B cell (primary cell): ENCODE results near the gene PATE4. TPM values are rescaled to one million over a fixed set of nuclear protein-coding genes. Genes with fewer than 3 reads are reported as not detected.
"Not testable (repeated sequence)": the region's sequence is repeated elsewhere in the genome, so short reads cannot be mapped to it uniquely, and the experiment has no call there.

ENCODE experiments used
- ATAC-seq: fragments of 200-7000 bp; cut with Tn5 transposase; one replicate; pipeline ENCODE4 v1.10.0; 2021; ENCODE audit warnings: low read depth, mild to moderate bottlenecking, moderate number of reproducible peaks, moderate library complexity
- CTCF ChIA-PET: fragments of 350-600 bp; sonication (Branson Sonifier 250); formaldehyde crosslinking; loops from one replicate; lab custom pipeline; 2021; ENCODE audit warnings: antibody characterized with exemption, inconsistent platforms; lab: Charles Lee
- POLR2A ChIA-PET: fragments of 350-600 bp; sonication (Branson Sonifier 250); formaldehyde crosslinking; loops from one replicate; lab custom pipeline; 2021; ENCODE audit warnings: antibody characterized with exemption; lab: Charles Lee
- DNase-seq: peaks from one replicate; pipeline ENCODE4 v3.0.0; 2013
- H2AFZ ChIP-seq: 2 replicates; pipeline ENCODE4 v1.6.1; 2012; ENCODE audit warnings: mild to moderate bottlenecking, low read depth, low read length; ENCODE audit not compliant: insufficient read depth, poor library complexity, severe bottlenecking
- H3K27ac ChIP-seq, 2 donors: 1 replicate in 1 of 2; 2 replicates in 1 of 2; pipeline ENCODE4 v1.5.1; 2012 to 2013; ENCODE audit warnings: low read length in 2 of 2, mild to moderate bottlenecking in 2 of 2, moderate library complexity in 1 of 2
- H3K27me3 ChIP-seq, 4 experiments: fragments of 200-600 bp in 1 of 4; sonication (generic) in 1 of 4; replicated peaks in 1 of 4; 1 replicate in 2 of 4; 2 replicates in 2 of 4; pipeline versions ENCODE4 v1.6.1 to v1.7.0; 2013 to 2016; ENCODE audit warnings: low read length in 3 of 4, mild to moderate bottlenecking in 2 of 4, mixed read lengths in 1 of 4, moderate library complexity in 1 of 4; ENCODE audit not compliant: insufficient read depth in 4 of 4, control insufficient read depth in 3 of 4; ENCODE audit errors: control extremely low read depth in 1 of 4
- H3K36me3 ChIP-seq, 2 experiments: replicated peaks in 1 of 2; 1 replicate in 1 of 2; 2 replicates in 1 of 2; pipeline versions ENCODE4 v1.6.1 to v1.7.1; 2013; ENCODE audit warnings: low read length in 1 of 2; ENCODE audit not compliant: insufficient read depth in 2 of 2, control insufficient read depth in 1 of 2; ENCODE audit errors: control extremely low read depth in 1 of 2, extremely low read depth in 1 of 2
- H3K4me1 ChIP-seq, 2 donors: fragments of 200-600 bp in 1 of 2; sonication (generic) in 1 of 2; 1 replicate in 1 of 2; 2 replicates in 1 of 2; pipeline versions ENCODE4 v1.5.1 to v1.6.1; 2013 to 2017; ENCODE audit warnings: low read length in 2 of 2; ENCODE audit not compliant: control insufficient read depth in 2 of 2, insufficient read depth in 2 of 2
- H3K4me2 ChIP-seq: replicated peaks from 2 replicates; pipeline ENCODE3; 2012; ENCODE audit warnings: mild to moderate bottlenecking, low read depth, low read length; ENCODE audit not compliant: poor library complexity, severe bottlenecking
- H3K4me3 ChIP-seq, 5 experiments: fragments of 200-600 bp in 1 of 5; sonication (generic) in 1 of 5; 1 replicate in 3 of 5; 2 replicates in 2 of 5; pipeline versions ENCODE4 v1.5.1 to v1.7.0; 2011 to 2016; ENCODE audit warnings: low read length in 4 of 5, mild to moderate bottlenecking in 4 of 5, low read depth in 2 of 5, control low read depth in 1 of 5, moderate library complexity in 1 of 5; ENCODE audit not compliant: insufficient read depth in 1 of 5; ENCODE audit errors: control extremely low read depth in 1 of 5, extremely low read depth in 1 of 5
- H3K79me2 ChIP-seq: fragments of 200-600 bp; sonication (generic); one replicate; pipeline ENCODE4 v1.6.0; 2016; ENCODE audit warnings: low read length; ENCODE audit not compliant: control insufficient read depth, insufficient read depth
- H3K9ac ChIP-seq: fragments of 200-600 bp; sonication (generic); 2 replicates; pipeline ENCODE4 v1.6.1; 2017; ENCODE audit warnings: mild to moderate bottlenecking, low read length, moderate library complexity
- H3K9me3 ChIP-seq, 3 donors: one replicate each; pipeline versions ENCODE4 v1.6.1 to v1.7.1; 2013; ENCODE audit warnings: low read length in 2 of 3; ENCODE audit not compliant: control insufficient read depth in 2 of 3, insufficient read depth in 1 of 3; ENCODE audit errors: control extremely low read depth in 1 of 3
- H4K20me1 ChIP-seq: 2 replicates; pipeline ENCODE4 v1.6.0; 2012; ENCODE audit warnings: mild to moderate bottlenecking, low read length; ENCODE audit not compliant: insufficient read depth, control insufficient read depth, poor library complexity, severe bottlenecking
- H3K27ac Mint-ChIP-seq: one replicate; pipeline ENCODE4 v1.8.0; 2021; ENCODE audit warnings: mixed read lengths
- H3K27me3 Mint-ChIP-seq: one replicate; pipeline ENCODE4 v1.8.0; 2021; ENCODE audit warnings: mixed read lengths
- H3K4me1 Mint-ChIP-seq: one replicate; pipeline ENCODE4 v1.8.0; 2021; ENCODE audit warnings: mixed read lengths
- H3K4me3 Mint-ChIP-seq: one replicate; pipeline ENCODE4 v1.8.0; 2021; ENCODE audit warnings: mixed read lengths
- H3K9me3 Mint-ChIP-seq: one replicate; pipeline ENCODE4 v1.8.0; 2022; ENCODE audit warnings: mixed read lengths; ENCODE audit not compliant: insufficient read depth
- EZH2 ChIP-seq: IDR thresholded peaks from 2 replicates; pipeline ENCODE4 v1.6.1; 2012; ENCODE audit warnings: borderline replicate concordance, low read depth, mild to moderate bottlenecking, moderate library complexity, low read length; ENCODE audit not compliant: insufficient read depth, poor library complexity, severe bottlenecking
- WGBS: methylation state at CpG from one replicate; pipeline ENCODE4 v1.1.5; 2013; ENCODE audit warnings: missing lambda C conversion rate; ENCODE audit not compliant: insufficient coverage; 5-methylcytosine and 5-hydroxymethylcytosine counted together
- intact Hi-C: fragments of 100-400 bp; cut with micrococcal nuclease; formaldehyde crosslinking; loops from one replicate; pipeline ENCODE4 v1.10.0; 2022
- polyA plus RNA-seq: library from polyadenylated mRNA; depleted of rRNA; stranded (reverse); fragments of >200 nt; gene quantifications from 2 replicates; pipeline ENCODE4 v1.2.3, GENCODE V29; 2012
- total RNA-seq, 2 donors: library from RNA; stranded (reverse); fragments of 120-200 nt in 1 of 2; gene quantifications; 1 replicate in 1 of 2; 2 replicates in 1 of 2; pipeline versions ENCODE4 v1.2.3 to v1.2.4, GENCODE V29; 2013 to 2022
- TF ChIP-seq, protein P1 (sequence below): fragments of 200-600 bp; IDR thresholded peaks from one replicate; pipeline ENCODE4 v1.8.0; 2022; ENCODE audit warnings: antibody characterized with exemption, mild to moderate bottlenecking

Gene PATE4
- total and polyA plus RNA-seq, 2 donors (not counting 1 experiment from before 2014, with no cell fraction given): not detected

GRCh38 chr11:125865354-125865753 lies 32.2 kb downstream of the PATE4 start:
- H3K4me1 Mint-ChIP-seq, H3K4me3 ChIP-seq, H3K27ac Mint-ChIP-seq, H3K27me3 ChIP-seq, H3K4me2 ChIP-seq, H3K79me2 ChIP-seq, CTCF ChIA-PET, H3K27ac ChIP-seq, H3K27me3 Mint-ChIP-seq, intact Hi-C loops, H3K4me1 ChIP-seq, H3K36me3 ChIP-seq, H2AFZ ChIP-seq, H3K9me3 ChIP-seq, H3K9ac ChIP-seq, DNase-seq, H3K9me3 Mint-ChIP-seq, H4K20me1 ChIP-seq, ATAC-seq, H3K4me3 Mint-ChIP-seq, POLR2A ChIA-PET: not testable (repeated sequence)
- WGBS: 100% methylated on average over 2 of the region's 4 CpGs

- no peaks in the 10 kb centered on the region for H3K36me3 ChIP-seq
- no peaks in the 10 kb centered on the region for H3K79me2 ChIP-seq
- TF ChIP-seq EZH2: no peak
- TF ChIP-seq, protein P1, sequence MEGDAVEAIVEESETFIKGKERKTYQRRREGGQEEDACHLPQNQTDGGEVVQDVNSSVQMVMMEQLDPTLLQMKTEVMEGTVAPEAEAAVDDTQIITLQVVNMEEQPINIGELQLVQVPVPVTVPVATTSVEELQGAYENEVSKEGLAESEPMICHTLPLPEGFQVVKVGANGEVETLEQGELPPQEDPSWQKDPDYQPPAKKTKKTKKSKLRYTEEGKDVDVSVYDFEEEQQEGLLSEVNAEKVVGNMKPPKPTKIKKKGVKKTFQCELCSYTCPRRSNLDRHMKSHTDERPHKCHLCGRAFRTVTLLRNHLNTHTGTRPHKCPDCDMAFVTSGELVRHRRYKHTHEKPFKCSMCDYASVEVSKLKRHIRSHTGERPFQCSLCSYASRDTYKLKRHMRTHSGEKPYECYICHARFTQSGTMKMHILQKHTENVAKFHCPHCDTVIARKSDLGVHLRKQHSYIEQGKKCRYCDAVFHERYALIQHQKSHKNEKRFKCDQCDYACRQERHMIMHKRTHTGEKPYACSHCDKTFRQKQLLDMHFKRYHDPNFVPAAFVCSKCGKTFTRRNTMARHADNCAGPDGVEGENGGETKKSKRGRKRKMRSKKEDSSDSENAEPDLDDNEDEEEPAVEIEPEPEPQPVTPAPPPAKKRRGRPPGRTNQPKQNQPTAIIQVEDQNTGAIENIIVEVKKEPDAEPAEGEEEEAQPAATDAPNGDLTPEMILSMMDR: no peak
- H3K27me3 Mint-ChIP-seq: no peaks in the 10 kb centered on the region
- H3K4me3 ChIP-seq: no peak overlapping the region
- no CpG with 5 or more reads among the region's 2 CpGs for WGBS
- POLR2A ChIA-PET: no interaction called here
- no peak for DNase-seq
- H3K27ac ChIP-seq: no peak overlapping the region
- H3K9me3 Mint-ChIP-seq: peaks cover 6% of the 10 kb centered on the region
- no peak overlapping the region for H3K4me3 Mint-ChIP-seq
- CTCF ChIA-PET: no interaction called here
- no peak overlapping the region for H3K9ac ChIP-seq
- H3K4me2 ChIP-seq: no peak overlapping the region
- no peaks in the 10 kb centered on the region for H4K20me1 ChIP-seq
- H3K27me3 ChIP-seq: no peaks in the 10 kb centered on the region
- H2AFZ ChIP-seq: no peak overlapping the region
- peaks cover 2 to 18% (median 8%) of the 10 kb centered on the region in 3 donors for H3K9me3 ChIP-seq
- no peak overlapping the region for H3K27ac Mint-ChIP-seq
- peaks cover 0 to 2% of the 10 kb centered on the region in 2 donors for H3K4me1 ChIP-seq
- ATAC-seq: no peak
- H3K4me1 Mint-ChIP-seq: peaks cover 8% of the 10 kb centered on the region
- intact Hi-C loops: no loop called here
Measured at GRCh38 chr11:125869521-125869920, 36.4 kb downstream of the PATE4 start.
